Measurements from ENCODE around the gene S1PR5.

The S1PR5 gene

DNA sequence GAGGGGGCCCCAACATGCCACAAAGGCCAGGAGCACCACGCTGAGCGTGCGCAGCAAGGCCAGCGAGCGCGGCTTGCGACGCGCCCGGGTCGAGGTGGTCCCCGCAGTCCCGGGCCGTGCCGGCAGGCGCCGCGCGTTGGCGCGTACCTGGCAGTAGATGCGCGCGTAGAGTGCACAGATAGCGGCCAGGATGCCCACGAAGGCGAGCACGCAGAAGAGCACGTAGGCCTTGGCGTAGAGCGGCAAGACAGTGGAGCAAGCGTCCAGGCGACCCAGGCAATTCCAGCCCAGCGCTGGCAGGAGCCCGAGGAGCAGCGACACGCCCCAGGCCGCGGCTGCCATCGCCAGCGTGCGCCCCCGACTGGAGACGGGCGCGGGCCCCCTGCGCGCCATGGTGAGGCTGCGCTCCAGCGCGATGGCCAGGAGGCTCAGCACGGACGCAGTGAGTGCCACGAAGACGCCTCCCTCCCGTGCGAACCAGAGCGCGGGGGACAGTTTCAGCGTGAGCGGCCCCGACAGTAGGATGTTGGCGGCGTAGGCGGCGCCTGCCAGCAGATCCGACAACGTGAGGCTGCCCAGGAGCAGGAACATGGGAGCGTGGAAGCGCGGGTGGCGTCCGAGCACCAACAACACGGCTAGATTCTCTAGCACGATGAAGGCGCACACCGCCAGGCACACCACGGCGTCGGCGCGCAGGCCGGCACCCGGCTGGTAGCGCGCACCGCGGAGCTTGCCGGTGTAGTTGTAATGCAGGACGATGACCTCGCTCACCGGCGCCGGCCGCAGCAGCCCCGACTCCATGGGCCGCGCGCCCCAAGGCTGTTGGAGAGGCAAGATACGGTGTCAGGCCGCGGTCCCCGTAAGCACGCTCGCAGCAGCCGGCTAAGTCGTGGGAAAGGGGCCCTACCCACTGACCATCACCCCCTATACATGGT lies 2.8 kb downstream of the S1PR5 start:
- DNase-seq (ENCODE audit: low read depth in 2 of 2) = no peak

DNA sequence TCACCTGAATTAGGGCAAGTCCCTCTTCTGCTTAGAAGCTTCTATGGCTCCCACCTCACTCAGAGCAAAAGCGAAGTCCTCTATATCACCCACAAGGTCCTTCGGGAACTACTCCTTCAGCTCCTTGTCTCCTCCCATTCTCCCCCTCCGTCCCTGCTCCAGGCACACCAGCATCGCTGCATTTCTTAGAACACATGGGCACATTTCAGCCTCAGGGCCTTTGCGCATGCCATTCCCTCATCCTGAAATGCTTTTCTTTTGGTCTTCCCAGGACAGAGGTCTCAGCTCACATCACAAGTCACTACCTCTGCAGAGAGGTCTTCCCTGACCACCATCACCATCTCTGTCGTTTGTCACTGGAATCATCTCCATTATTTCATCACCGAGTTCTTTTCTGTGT lies 4.0 kb downstream of the S1PR5 start:
- DNase-seq (ENCODE audit: low read depth in 2 of 2) = no peak

DNA sequence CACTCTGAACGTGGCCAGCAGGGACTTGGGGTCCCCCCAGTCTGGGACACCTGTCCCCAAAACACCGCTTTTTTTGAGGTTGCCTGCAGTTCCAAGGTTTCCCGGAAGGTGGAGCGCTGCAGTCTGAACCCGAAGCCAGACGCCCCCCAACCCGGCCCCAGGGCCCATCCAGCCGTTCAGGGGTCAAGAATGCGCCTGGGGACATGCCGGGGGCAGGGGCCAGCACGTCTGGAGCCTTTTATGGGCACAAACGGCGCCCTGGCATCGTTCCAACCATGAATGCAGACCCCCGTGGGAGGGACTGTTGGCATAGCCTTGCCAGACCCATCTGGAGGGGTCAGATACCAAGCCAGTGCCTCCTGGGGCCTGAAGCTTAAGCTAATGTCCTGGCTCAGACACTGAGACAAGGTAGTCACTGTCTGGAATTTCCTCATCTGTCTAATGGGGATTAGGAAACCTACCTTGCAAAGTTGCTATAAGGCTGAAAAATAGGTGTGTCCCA lies 6.9 kb downstream of the S1PR5 start:
- peak in 1 of 2 donors; percentile 58 for DNase-seq (ENCODE audit: low read depth in 2 of 2)

DNA sequence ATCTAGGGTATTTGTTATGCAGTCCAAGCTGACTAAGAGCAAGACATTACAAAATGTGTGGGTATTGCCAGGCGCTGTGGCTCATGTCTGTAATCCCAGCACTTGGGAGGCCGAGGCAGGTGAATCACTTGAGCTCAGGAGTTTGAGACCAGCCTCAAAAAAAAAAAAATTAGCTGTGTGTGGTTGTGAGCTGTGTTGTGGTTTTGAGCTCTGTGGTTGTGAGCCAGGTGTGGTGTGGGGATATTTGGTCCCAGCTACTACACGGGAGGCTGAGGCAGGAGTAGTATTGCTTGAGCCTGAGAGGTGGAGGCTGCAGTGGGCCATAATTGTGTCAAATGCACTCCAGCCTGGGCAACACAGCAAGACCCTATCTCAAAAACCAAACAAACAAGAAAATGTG lies 8.5 kb downstream of the S1PR5 start:
- DNase-seq (ENCODE audit: low read depth in 2 of 2) = peak in 1 of 2 donors; percentile 47

DNA sequence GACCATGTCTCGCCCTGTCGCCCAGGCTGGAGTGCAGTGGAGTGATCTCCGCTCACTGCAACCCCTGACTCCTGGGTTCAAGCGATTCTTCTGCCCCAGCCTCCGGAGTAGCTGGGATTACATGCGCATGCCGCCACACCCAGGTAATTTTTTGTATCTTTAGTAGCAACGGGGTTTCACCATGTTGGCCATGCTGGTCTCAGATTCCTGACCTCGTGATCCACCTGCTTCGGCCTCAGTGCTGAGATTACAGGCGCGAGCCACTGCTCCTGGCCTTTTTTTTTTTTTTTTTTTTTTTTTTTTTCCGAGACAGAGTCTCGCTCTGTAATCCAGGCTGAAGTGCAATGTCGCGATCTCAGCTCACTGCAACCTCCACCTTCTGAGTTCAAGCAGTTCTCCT lies 9.2 kb downstream of the S1PR5 start:
- no peak for DNase-seq (ENCODE audit: low read depth in 2 of 2)

DNA sequence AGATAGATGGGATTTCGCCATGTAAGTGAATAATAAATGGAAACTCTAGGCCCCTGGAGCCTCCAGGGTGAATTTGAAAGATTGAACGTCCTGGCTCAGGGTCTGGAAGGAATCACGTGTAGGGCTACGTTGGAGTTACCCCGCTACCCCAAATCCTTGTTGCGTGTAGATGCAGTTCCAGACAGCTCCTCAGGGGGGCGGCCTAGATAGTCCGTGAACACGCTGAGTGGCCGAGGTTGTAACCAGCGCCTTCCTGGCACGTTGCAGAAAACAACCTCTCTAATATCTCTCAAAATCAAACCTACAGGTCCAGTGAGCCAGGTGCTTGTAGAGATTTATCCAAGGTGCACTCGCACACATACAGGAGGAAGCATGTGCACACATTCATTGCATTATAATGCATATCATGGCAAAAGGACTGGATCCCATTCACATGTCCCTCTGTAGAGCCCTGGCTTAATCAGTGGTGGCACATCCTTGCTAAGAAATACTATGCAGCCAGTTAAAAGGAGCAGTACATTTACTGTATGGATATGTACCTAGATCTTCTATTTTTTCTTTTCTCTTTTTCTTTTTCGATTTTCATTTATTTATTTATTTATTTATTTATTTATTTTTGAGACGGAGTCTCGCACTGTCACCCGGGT lies 11.5 kb downstream of the S1PR5 start:
- DNase-seq (ENCODE audit: low read depth in 2 of 2) = peak; percentile 71 to 82

DNA sequence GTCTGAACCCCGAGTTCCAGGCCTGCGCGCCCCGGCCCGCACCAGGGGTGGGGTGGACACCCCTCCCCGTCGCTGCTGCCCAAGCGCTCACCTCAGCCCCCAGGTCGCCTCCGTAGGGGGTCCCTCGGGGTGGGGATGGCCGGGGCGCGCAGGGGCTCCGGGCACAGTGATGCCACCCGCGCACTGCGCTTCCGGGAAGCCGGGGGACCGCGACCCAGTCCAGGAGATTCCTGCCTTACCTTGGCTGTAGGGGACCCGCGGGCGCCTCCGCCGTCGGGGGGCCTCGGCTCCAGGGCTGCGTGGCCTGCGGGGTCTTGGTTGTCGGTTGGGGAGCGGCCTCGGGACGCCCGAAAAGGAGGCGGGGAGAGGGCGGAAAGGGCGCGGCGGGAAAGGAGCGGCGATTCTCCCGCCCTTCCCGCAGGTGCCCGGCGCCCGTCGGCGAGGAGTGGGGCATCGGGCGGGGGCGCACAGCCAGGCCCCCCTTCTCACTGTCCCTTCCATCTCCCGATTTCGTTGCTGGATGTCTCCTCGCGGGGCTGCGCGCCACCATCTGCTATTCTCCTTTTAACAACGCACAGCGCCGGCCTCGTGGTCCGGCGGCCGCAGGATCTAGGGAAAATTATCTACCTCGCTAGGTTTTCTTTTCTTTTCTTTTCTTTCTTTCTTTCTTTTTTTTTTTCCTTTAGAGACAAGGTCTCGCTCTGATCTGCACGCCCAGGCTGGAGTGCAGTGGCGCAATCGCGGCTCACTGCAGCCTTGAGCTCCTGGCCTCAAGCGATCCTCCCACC lies 14.1 kb downstream of the S1PR5 start, which contains the start of gene KEAP1:
Gene KEAP1 (minus strand): TSS at position 355 of the 788 bp plus-strand sequence. CDS start 3,323 bp downstream, outside the sequence.
- DNase-seq (ENCODE audit: low read depth in 2 of 2) = no peak

DNA sequence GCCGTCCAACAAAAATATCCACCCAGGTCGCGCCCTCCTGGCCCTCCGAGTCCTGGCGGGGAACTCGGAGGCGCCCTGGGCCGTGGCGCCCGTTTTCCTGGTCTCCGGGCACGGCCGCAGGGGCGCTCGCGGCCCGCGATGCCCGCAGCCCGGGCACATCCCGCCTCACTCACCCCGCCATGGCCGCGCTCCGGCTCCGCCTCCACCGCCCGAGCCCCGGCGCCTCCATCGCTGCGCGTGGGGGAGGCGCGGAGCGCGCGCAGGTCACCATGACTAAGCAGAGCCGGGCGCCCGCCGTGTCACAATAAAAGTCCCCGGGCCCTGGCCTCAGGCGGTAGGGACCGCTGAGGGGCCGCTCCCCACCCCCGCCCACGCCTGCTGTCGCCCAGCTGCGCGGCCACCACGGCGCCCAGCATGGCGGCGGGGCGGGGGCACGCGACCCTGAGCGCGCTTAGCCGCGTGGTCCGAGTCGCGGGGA lies 14.7 kb downstream of the S1PR5 start:
- peak; percentile 85 to 88 for DNase-seq (ENCODE audit: low read depth in 2 of 2)

DNA sequence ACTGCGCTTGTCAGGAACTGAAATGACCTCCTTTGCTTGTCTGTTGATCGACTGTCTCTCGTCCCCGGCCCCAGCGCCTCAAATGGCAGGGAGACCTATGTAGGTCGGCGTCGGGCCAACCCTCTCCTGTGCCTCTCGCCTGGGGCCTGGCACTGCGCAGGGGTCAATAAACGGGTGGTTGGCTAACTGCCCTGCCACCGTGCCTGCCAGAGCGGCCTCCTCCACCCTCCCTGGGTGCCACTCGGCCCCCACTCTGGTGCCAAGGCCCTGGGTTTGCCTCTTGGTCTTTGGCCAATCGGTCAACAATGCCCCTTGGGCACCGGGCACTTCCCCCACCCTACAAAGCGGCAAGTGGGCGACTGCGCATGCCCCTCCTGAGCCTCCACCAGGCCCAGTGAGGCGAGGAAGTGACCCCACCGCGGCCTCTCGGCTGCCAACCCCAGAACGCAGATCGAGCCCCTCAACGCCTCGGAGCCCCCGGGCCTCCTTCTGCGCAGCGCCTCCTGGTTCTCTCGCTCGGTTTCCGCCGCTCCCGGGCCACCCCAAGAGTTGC lies 15.2 kb downstream of the S1PR5 start:
- DNase-seq (ENCODE audit: low read depth in 2 of 2) = no peak

DNA sequence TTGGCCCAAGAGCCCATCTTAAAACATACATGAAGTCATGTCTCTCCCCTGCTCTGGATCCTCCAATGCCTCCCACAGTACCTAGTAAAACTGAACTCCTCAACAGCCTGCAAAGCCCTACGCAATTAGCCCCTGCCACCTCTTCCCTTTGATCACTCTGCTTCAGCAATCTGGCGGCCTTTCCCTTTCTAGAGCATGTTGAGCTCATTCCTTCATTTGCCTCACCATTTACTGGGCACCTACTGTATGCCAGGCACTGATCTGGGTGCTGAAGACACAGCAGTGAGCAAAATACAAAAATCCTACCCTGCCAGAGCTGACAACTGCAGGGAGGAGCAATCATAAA lies 17.0 kb downstream of the S1PR5 start:
- DNase-seq (ENCODE audit: low read depth in 2 of 2) = no peak

DNA sequence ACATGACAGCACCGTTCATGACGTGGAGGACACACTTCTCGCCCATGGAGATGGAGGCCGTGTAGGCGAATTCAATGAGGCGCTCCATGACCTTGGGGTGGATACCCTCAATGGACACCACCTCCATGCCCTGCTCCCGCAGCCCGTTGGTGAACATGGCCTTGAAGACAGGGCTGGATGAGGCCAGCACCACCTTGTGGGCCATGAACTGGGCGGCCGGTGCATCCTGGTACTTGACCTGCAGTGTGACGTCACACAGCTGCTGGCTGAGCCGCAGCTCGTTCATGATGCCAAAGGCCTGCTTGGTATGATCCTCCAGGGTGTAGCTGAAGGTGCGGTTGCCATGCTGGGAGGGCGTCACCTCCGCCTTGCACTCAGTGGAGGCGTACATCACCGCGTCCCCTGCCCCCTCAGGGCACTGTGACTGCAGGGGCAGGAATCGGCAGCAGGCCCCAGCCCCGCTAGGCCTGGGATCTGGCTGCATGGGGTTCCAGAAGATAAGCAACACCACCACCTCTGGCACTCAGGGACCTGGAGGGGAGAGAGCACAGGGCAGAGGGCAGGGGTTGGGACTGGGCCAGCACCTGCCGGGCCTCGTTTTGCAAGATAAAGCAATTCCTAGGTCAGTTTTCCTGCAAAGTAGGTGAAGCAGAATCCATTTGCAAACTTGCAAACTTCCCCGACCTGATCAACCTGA lies 17.5 kb downstream of the S1PR5 start:
- no peak for DNase-seq (ENCODE audit: low read depth in 2 of 2)

DNA sequence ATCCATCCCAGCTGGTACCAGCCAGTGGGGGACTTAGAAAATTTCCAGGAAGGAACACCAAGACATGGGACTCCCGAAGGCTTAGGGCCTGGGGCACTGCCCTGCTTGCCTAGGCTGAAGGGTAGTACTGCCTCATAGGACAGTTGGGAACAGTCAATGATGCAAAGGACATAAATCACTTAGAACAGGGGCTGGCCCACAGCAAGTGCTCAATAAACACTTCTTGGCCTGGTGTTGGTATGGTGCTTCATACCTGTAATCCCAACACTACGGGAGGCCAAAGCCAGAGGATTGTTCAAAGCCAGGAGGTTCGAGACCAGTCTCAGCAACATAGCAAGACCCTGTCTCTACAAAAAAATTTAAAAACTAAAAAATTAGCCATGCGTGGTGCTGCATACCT lies 19.9 kb downstream of the S1PR5 start:
- no peak for DNase-seq (ENCODE audit: low read depth in 2 of 2)

DNA sequence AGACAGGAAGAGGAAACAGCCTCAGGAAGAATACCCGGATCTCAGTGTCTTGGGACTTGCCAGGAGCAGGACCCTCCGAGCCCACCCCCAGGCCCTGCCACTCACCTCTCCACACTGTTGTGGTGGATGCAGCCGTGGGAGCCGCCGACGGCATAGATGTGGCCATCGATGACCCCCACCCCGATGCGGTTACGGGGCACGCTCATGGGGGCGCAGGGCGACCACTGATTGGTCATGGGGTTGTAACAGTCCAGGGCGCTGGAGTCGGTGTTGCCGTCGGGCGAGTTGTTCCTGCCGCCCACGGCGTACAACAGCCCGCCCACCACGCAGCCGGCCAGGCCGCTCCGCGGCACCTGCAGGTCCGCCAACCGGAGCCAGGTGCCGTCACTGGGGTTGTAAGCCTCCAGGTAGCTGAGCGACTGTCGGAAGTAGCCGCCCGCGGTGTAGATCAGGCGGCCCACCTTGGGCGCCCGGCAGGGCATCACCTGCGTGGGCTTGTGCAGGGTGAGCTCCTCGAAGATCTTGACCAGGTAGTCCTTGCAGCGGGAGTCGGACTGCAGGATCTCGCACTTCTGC lies 25.7 kb downstream of the S1PR5 start:
- no peak for DNase-seq (ENCODE audit: low read depth in 2 of 2)

DNA sequence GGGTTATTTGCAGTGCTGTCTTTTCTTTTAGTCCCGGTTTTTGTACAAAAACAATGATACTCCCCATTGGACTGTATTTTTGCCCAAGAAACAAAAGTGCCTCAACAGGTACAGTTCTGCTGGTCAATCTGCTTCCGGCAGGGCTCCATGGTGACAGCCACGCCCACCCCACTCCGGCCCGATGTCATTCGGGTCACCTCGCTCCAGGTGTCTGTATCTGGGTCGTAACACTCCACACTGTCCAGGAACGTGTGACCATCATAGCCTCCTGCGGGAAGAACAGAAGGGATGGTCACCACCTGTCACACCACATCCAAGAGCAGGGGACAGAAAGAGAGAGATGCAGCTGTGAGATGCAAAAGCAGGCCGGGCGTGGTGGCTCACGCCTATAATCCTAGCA lies 30.7 kb downstream of the S1PR5 start:
- no peak for DNase-seq (ENCODE audit: low read depth in 2 of 2)

DNA sequence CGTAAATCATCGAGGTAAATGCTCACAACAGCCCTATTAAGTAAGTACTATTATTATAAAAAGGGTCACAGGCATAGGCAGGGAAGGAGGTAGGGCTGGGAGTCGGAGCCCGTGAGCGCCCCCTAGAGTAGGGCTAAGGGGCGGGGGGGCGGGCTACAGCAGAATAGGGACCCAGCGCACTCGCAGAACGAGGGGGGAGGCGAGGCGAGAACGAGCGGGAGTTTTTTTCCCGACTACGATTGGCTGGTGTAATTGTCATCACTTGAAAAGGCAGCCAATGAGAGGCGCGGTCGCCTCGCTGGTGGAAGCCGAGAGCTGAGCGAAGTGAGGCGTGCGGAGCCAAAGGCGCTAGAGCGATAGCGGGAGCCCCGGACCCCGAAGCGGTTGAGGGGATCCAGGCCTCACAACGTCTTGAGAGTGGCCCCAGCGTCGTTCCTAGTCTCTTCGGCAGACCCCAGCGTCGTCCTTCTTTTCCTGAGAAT lies 38.3 kb downstream of the S1PR5 start:
- DNase-seq (ENCODE audit: low read depth in 2 of 2) = peak; percentile 82 to 86

DNA sequence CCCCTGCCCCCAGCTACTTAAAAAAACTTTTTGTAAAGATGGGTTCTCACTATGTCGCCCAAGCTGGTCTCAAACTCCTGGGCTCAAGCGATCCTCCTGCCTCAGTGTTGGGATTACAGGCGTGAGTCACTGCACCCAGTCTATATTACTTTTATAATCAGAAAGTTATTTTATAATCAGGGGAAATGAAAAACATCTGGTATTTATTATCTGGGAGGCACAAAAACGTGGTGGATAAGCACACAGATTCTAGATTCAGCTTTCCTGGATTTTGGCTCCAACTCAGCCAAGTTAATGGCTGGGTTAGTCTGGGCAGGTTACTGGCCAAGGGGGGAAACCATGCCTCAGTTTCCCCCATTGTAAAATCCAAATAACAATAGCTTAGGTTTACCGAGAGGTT lies 38.8 kb downstream of the S1PR5 start:
- DNase-seq (ENCODE audit: low read depth in 2 of 2) = no peak

DNA sequence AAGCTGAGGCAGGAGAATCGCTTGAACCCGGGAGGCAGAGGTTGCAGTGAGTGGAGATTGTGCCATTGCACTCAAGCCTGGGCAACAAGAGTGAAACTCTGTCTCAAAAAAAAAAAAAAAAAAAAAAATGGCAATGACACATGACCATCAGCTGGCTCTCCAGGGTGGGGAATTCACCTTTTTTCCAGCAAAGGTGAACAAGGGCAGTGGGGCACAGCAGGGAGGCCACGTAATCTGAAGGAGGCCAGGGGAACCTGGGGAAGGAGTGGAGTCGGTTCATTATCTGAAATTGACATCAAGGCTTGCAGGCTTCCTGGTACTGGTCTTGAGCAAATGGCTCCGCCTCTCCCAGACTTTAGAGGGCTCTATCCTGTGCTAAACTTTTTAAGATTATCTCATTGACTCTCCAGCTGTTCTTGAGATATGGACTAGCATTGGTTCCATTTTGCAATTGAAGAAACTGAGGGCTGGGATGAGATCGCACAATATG lies 42.2 kb downstream of the S1PR5 start:
- no peak for DNase-seq (ENCODE audit: low read depth in 2 of 2)

DNA sequence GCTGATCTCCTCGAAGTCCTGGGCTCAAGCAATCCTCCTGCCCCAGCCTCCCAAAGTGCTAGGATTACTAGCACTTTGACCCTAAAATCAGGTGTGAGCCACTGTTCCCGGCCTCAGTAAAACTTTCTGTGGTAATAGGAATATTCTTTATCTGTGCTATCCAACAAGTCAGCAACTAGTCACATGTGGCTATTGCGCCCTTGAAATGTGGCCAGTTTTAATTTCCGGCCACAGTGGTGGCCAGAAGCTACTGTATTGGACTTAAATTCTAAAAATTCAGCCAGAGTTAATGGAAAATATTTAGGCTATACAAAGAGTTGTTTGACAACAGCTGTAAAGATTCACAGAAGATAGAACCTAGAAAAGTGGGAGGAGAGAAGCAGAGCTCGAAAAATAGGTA lies 44.1 kb downstream of the S1PR5 start:
- no peak for DNase-seq (ENCODE audit: low read depth in 2 of 2)

DNA sequence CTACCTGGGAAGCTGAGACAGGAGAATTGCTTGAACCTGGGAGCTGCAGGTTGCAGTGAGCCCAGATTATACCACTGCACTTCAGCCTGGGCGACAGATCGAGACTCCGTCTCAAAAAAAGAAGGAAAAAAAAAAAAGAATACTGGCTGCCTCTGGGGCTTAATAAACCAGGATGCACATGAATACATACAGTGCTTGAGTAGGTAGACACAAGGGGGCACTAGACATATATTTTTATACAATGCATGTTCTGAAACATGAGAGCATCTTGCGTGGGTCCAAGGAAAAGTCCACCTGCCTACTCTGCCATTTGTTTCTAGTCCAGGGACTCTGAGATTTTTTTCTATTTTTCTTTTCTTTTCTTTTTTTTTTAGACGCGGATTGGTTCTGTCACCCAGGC lies 45.3 kb downstream of the S1PR5 start:
- no peak for DNase-seq (ENCODE audit: low read depth in 2 of 2)

DNA sequence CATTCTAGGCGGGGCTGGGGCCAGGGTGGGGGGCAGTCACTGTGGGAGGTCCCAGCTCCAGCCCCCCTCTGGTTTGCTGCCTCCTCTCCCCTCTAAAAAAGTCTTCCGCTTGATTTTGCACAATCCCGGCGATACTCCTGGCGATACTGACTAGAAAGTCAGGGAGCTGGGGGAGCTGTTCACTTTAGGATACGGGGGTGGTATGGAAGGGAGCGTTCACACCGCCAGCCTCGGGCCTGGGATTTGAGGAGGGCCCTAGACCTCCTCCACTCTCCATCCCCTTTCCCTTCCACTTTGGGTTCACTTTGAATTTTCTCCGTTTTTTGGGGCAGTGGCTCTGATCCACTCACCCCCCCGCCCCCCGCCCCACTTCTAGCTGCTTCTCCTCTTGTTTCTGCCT lies 49.1 kb downstream of the S1PR5 start:
- DNase-seq (ENCODE audit: low read depth in 2 of 2) = no peak
